Heart right ventricle (tissue), 16 donors: ENCODE measurements around the gene FCN3. TPM values are rescaled to one million over a fixed set of nuclear protein-coding genes. Genes with fewer than 3 reads are reported as not detected.
A peak's percentile ranks its signal among the peaks of the same experiment; 100 is the strongest.

Source experiments
- ATAC-seq, 8 donors: fragments of 200-7000 bp; cut with Tn5 transposase; one replicate each; pipeline ENCODE4 v1.9.1; 2020; ENCODE audit warnings: mild to moderate bottlenecking in 8 of 8, moderate library complexity in 8 of 8, moderate number of reproducible peaks in 1 of 8
- DNase-seq, 2 donors: peaks; one replicate each; pipeline ENCODE4 v3.0.0-alpha.2; 2020
- H3K27ac ChIP-seq, 10 donors: fragments of 200-600 bp; sonication (generic) in 2 of 10; one replicate each; pipeline versions ENCODE4 v1.5.0 to v1.8.0; 2020 to 2022; ENCODE audit warnings: mild to moderate bottlenecking in 3 of 10
- H3K27me3 ChIP-seq, 7 donors: fragments of 200-600 bp; one replicate each; pipeline ENCODE4 v1.8.0; 2021 to 2022; ENCODE audit warnings: mild to moderate bottlenecking in 2 of 7
- H3K36me3 ChIP-seq, 9 donors: fragments of 200-600 bp; sonication (generic) in 1 of 9; one replicate each; pipeline versions ENCODE4 v1.5.0 to v1.8.0; 2020 to 2022; ENCODE audit warnings: mild to moderate bottlenecking in 2 of 9
- H3K4me1 ChIP-seq, 9 donors: fragments of 200-600 bp; sonication (generic) in 1 of 9; one replicate each; pipeline versions ENCODE4 v1.5.0 to v1.8.0; 2020 to 2022; ENCODE audit warnings: mild to moderate bottlenecking in 4 of 9
- H3K4me3 ChIP-seq, 10 donors: fragments of 200-600 bp; sonication (generic) in 2 of 10; one replicate each; pipeline versions ENCODE4 v1.5.0 to v1.8.0; 2020 to 2022; ENCODE audit warnings: mild to moderate bottlenecking in 7 of 10, moderate library complexity in 2 of 10
- H3K9me3 ChIP-seq, 11 donors: fragments of 200-600 bp in 10 of 11; sonication (generic) in 2 of 11; one replicate each; pipeline versions ENCODE4 v1.5.0 to v1.8.0; 2013 to 2022; ENCODE audit warnings: mild to moderate bottlenecking in 2 of 11, control low read depth in 1 of 11, moderate library complexity in 1 of 11
- WGBS, 2 donors: extraction: QIAGEN DNeasy Blood & Tissue Kit; methylation state at CpG; one replicate each; pipeline ENCODE4 v1.1.7; 2013; ENCODE audit warnings: inconsistent platforms in 1 of 2; 5-methylcytosine and 5-hydroxymethylcytosine counted together
- intact Hi-C, 10 donors: fragments of 100-400 bp; cut with DNase I; formaldehyde crosslinking; loops; one replicate each; pipeline versions ENCODE4 v1.11.1 to v1.14.2; 2022
- long read RNA-seq, 3 donors: library from polyadenylated mRNA; unstranded; transcript quantifications; one replicate each; pipeline ENCODE4 v2.0.0, GENCODE V29; 2020 to 2021
- polyA plus RNA-seq, 2 donors: library from polyadenylated mRNA; stranded (reverse); fragments of 200-250 nt; gene quantifications; one replicate each; pipeline ENCODE4 v1.2.3, GENCODE V29; 2013
- total RNA-seq, 10 donors: library from RNA; stranded (reverse); fragmentation: NEBNext Ultra II Directional in 3 of 10; extraction: Animal tissue kit (Norgen Biotek cat#: 25700) in 3 of 10; gene quantifications; one replicate each; pipeline versions ENCODE4 v1.2.1 to v1.2.4, GENCODE V29; 2021 to 2023
- TF ChIP-seq, protein P1 (sequence below), 9 donors: fragments of 200-600 bp; sonication (generic) in 2 of 9; IDR thresholded peaks; one replicate each; pipeline versions ENCODE4 v1.5.0 to v1.8.0; 2021 to 2022; ENCODE audit warnings: antibody characterized with exemption in 9 of 9, mild to moderate bottlenecking in 5 of 9, moderate library complexity in 1 of 9
- donor health status: Arrhythmogenic right ventricular cardiomyopathy.
- donor health status: ischemic (EF 13 %, LVEDD 7.1; RV severe dilation, severe dysfunction).
- donor health status: healthy with polysubstance abuse.
- donor health status: DM: no; HTN: yes; CAD: no.
- donor health status: DM: no; HTN: no; CAD: no.
- donor health status: ischemic (EF 25% LVEDD 6.9; RV normal size, moderate dysfunction).
- donor health status: ischemic (EF 25% LVEDD 5.7; RV mildly dilated, moderate dysfunction).
- donor health status: healthy.
- donor health status: DM: yes; HTN: yes; CAD: no.
- donor health status: Ischemic cardiomyopathy.
- donor health status: ischemic (EF 35%, LVEDD 5.7; RV mildly dilated, moderate dysfunction).
- donor health status: nonischemic (EF 11% LVEDD 7.7; RV severe dilation, severe dysfunction).
- donor health status: DM: yes; HTN: yes; CAD: no.
- donor health status: PGD.
- donor health status: ischemic (EF 29% LVEDD 5.4; RV normal size, mild dysfunction).
- donor health status: nonischemic (EF 23%, LVEDD 6.1; RV moderate dilation, normal function).

Gene FCN3
- total RNA-seq: 100 to 1,000 TPM in 1 of 10 donors, 10 to 100 TPM in 3, 1 to 10 TPM in 6; 1.6 to 161 (median 4.2) TPM
- 100 to 1,000 TPM; 124 to 210 TPM for polyA plus RNA-seq
- long read RNA-seq, donor 1, transcript FCN3-202 (7 exons, 997 nt): minor isoform, 10 of 183 reads
- long read RNA-seq, donor 1, transcript FCN3-201 (8 exons, 1,030 nt): major isoform, 131 of 183 reads
- long read RNA-seq, donor 1, partial matches to known transcripts: 21 of 183 reads
- long read RNA-seq, donor 1, other reads (novel, unspliced or antisense): 19 of 183 reads
- long read RNA-seq, donor 2, transcript FCN3-201 (8 exons, 1,030 nt): major isoform, 13 of 22 reads
- long read RNA-seq, donor 2, partial matches to known transcripts: 5 of 22 reads
- long read RNA-seq, donor 2, other reads (novel, unspliced or antisense): 3 of 22 reads
- long read RNA-seq, donor 3, transcript FCN3-201 (8 exons, 1,030 nt): major isoform, 42 of 57 reads
- long read RNA-seq, donor 3, transcript FCN3-202 (7 exons, 997 nt): minor isoform, 7 of 57 reads
- long read RNA-seq, donor 3, partial matches to known transcripts: 2 of 57 reads
- long read RNA-seq, donor 3, other reads (novel, unspliced or antisense): 6 of 57 reads

DNA sequence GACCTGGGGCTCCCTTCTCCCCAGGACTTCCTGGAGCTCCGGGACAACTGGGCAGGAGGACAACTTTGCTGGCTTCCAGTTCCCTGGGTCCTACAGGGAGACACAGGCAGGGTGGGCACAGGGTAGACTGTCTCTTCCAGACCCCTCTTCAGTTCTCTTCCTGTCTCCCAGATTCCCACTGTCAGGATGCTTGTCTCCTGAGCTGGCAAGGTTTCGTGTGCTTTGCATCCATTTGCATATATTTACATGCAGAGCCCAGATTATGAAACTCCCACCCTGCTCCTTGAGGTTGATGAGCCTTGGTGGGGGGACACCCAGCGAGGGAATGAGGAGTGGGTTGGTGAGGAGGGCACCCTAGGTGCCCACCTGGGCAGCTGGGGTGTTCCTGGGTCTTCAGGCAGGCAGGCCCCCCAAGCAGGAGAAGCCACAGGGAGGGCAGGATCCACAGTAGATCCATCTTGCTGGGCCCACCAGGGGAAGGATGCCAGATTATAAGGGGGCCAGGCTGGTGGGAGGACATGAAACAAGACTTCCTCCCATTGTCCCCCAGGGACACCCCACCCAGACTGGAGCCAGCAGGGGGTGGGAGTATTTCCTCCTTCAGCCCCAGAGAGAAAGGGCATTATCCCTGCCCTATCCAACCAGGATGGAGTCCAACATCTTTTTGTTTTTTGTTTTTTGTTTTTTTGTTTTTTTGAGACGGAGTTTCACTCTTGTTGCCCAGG is at the start of gene FCN3:
Gene FCN3, minus strand, starts transcription at position 463 of the 725 bp plus-strand sequence. Its CDS starts 6 bp downstream, at position 457.
- TF ChIP-seq, protein P1, sequence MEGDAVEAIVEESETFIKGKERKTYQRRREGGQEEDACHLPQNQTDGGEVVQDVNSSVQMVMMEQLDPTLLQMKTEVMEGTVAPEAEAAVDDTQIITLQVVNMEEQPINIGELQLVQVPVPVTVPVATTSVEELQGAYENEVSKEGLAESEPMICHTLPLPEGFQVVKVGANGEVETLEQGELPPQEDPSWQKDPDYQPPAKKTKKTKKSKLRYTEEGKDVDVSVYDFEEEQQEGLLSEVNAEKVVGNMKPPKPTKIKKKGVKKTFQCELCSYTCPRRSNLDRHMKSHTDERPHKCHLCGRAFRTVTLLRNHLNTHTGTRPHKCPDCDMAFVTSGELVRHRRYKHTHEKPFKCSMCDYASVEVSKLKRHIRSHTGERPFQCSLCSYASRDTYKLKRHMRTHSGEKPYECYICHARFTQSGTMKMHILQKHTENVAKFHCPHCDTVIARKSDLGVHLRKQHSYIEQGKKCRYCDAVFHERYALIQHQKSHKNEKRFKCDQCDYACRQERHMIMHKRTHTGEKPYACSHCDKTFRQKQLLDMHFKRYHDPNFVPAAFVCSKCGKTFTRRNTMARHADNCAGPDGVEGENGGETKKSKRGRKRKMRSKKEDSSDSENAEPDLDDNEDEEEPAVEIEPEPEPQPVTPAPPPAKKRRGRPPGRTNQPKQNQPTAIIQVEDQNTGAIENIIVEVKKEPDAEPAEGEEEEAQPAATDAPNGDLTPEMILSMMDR (IDR thresholded peaks at IDR 0.05): no peak

DNA sequence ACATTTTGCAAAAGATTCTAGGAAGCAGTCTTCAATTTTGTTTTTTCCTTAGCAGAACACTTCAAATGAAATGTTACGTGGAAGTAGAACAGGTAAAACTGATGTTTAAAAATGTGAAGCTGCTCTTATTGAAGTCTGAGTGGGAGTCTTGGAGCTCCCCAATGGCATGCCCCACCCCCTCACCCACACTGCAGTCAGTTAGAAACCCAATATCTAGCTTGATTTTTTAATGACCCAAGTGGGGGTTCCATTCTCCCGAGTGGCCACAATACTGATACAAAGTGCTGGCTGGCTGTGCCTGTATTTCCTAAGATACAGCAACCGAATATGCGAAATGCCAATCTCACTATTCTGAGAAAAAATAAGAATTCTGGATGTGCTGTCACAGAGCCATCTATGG is 49.1 kb upstream of the FCN3 start:
- 67 to 73% methylated on average over 4 of the region's 4 CpGs for WGBS, 2 donors
- Histone ChIP-seq H3K9me3 (no peaks in the 10 kb centered on the region), H3K27ac (peak overlapping the region in 2 of 10 donors; percentile 3 to 88), H3K27me3 (no peaks in the 10 kb centered on the region), H3K4me1 (peaks cover 7 to 96% (median 78%) of the 10 kb centered on the region in 9 donors), H3K4me3 (no peak overlapping the region), H3K36me3 (peaks cover 0 to 50% (median 4%) of the 10 kb centered on the region in 9 donors)
- TF ChIP-seq, protein P1 (IDR thresholded peaks at IDR 0.05): no peak
- ATAC-seq (no peak), DNase-seq (no peak)
- intact Hi-C loops: no loop called here

More for the DNA sequence above, at the start of gene FCN3:
- H3K4me3 ChIP-seq: no peak within 1 kb of the TSS
- intact Hi-C loops: no loop called here
- no peaks in the 10 kb centered on the region for H3K36me3 ChIP-seq
- no peaks in the 10 kb centered on the region for H3K27me3 ChIP-seq
- no peaks in the 10 kb centered on the region for H3K9me3 ChIP-seq
- 67 to 69% methylated on average over 4 of the region's 4 CpGs for WGBS, 2 donors
- peaks cover 5 to 55% (median 20%) of the 10 kb centered on the region in 9 donors for H3K4me1 ChIP-seq
- peak in 1 of 2 donors; percentile 59 for DNase-seq
- peak; percentile 45 to 78 (median 60) for ATAC-seq
- H3K27ac ChIP-seq: peak within 1 kb of the TSS; percentile 31 to 78 (median 67)

DNA sequence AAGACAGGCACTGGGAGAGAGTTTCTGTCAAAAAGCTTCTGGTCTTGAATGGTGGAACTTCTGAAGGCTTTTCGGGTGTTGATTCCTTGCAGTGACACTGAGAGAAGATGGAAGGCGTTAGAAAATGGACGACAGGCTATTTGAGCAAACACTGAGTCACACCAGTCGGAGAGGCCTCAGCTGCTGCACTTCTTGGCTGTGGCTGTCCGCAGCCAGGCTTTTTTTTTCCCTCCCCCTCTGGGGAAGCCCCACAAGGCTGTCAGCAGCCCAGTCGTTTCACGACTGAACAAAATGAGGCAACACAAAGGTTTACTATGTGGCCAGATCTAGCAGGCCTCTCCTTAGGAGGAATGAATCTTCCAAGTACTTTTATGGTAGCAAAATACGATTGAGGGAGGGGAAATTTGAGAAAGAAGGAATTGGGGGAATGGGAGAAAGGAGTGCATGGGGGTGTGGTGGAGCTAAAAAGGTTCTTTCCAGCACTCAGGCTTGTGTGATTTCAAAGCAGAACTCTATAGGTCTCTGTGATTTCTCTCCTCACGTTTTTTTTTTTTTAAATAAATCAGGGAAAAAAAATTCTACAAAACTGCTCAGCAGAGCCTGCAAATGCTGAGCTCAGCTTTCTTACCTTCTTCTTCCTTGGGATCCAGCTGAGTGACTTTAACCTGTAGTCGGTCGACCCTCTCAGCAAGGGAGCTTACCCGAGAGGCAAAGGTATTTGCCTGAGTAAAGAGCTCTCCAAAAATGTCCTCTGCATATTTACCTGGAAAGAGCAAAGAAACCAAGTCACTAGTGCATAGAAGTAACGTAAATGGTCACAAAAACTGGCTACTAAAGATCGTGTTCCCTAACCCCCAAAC is 43.9 kb upstream of the FCN3 start:
- Histone ChIP-seq H3K27me3 (no peaks in the 10 kb centered on the region), H3K27ac (peak overlapping the region; percentile 30 to 82 (median 76)), H3K9me3 (no peaks in the 10 kb centered on the region), H3K36me3 (peaks cover 0 to 55% (median 40%) of the 10 kb centered on the region in 9 donors), H3K4me3 (no peak overlapping the region), H3K4me1 (peaks cover 16 to 81% (median 65%) of the 10 kb centered on the region in 9 donors)
- intact Hi-C loops: loop anchor here in 6 of 10 donors (5.0 to 10.0 kb wide), 4 partner anchors 74 to 189 kb away; partner anchors contain the start of genes WASF2 (in 3 of the 6) and AHDC1 (in 2 of the 6)
- TF ChIP-seq, protein P1 (IDR thresholded peaks at IDR 0.05): no peak
- ATAC-seq (peak; percentile 80 to 96 (median 90)), DNase-seq (peak; percentile 62 to 71)
- 33 to 36% methylated on average over 14 of the region's 14 CpGs for WGBS, 2 donors
